K562 (cell line): ENCODE results near the gene ADGRG1. TPM values are rescaled to one million over a fixed set of nuclear protein-coding genes. Genes with fewer than 3 reads are reported as not detected.
A peak's percentile ranks its signal among the peaks of the same experiment; 100 is the strongest.

Source experiments
- CAMTA2 ChIP-seq: fragments of 250-450 bp; sonication (Bioruptor Pico); conservative IDR thresholded peaks from 2 replicates; pipeline ENCODE4 v1.5.1; 2022
- E2F8 ChIP-seq: fragments of 450-650 bp; IDR thresholded peaks from 2 replicates; pipeline ENCODE4 v1.7.1; 2018; ENCODE audit warnings: mild to moderate bottlenecking, low read depth; ENCODE audit not compliant: partially characterized antibody
- MXD1 ChIP-seq: fragments of 250-450 bp; sonication (Bioruptor Pico); IDR thresholded peaks from 2 replicates; pipeline ENCODE4 v1.8.0; 2021; ENCODE audit warnings: borderline replicate concordance, mild to moderate bottlenecking, moderate library complexity; ENCODE audit not compliant: poor library complexity, severe bottlenecking
- MYNN ChIP-seq, 2 experiments: sonication (generic); formaldehyde crosslinking in 1 of 2; IDR thresholded peaks; 2 replicates each; pipeline versions ENCODE4 v1.5.0 to v1.6.1; 2016 to 2020; ENCODE audit warnings: antibody characterized with exemption in 1 of 2, missing genetic modification reagents in 1 of 2
- PTRF ChIP-seq: fragments of 450-650 bp; IDR thresholded peaks from 2 replicates; pipeline ENCODE4 v1.6.1; 2016; ENCODE audit warnings: mild to moderate bottlenecking, missing genetic modification characterization, missing compliant biosample characterization
- RUNX1 ChIP-seq: sonication (generic); IDR thresholded peaks from 2 replicates; pipeline ENCODE4 v1.6.1; 2016; ENCODE audit warnings: antibody characterized with exemption, low read depth
- SUPT5H ChIP-seq: fragments of 450-650 bp; IDR thresholded peaks from 2 replicates; pipeline ENCODE4 v1.6.1; 2016
- THAP12 ChIP-seq: fragments of 250-450 bp; sonication (Bioruptor Pico); IDR thresholded peaks from 2 replicates; pipeline ENCODE4 v1.9.0; 2021; ENCODE audit warnings: mild to moderate bottlenecking, inconsistent platforms
- TRIM28 ChIP-seq: fragments of 450-650 bp; IDR thresholded peaks from 2 replicates; pipeline ENCODE4 v1.6.1; 2017
- UBTF ChIP-seq, 2 experiments: IDR thresholded peaks; 2 replicates each; pipeline ENCODE4 v1.6.1; 2012; ENCODE audit warnings: improper control_type of control experiment in 2 of 2, low read depth in 2 of 2, low read length in 2 of 2, borderline replicate concordance in 1 of 2
- ZC3H11A ChIP-seq: IDR thresholded peaks from 2 replicates; pipeline ENCODE4 v1.6.1; 2012; ENCODE audit warnings: low read depth, low read length, improper control_type of control experiment
- ZNF165 ChIP-seq: fragments of 250-450 bp; sonication (Bioruptor Pico); IDR thresholded peaks from 2 replicates; pipeline ENCODE4 v1.4.0; 2020; ENCODE audit warnings: borderline replicate concordance
- ZNF263 ChIP-seq: sonication (generic); formaldehyde crosslinking; IDR thresholded peaks from 2 replicates; pipeline ENCODE4 v1.8.0; 2022; ENCODE audit warnings: mild to moderate bottlenecking, missing genetic modification reagents, borderline replicate concordance
- ZNF280A ChIP-seq: fragments of 450-650 bp; IDR thresholded peaks from 2 replicates; pipeline ENCODE4 v1.6.1; 2018; ENCODE audit warnings: mild to moderate bottlenecking, low read depth; ENCODE audit not compliant: partially characterized antibody
- ZSCAN29 ChIP-seq: fragments of 450-650 bp; IDR thresholded peaks from 2 replicates; pipeline ENCODE4 v1.6.1; 2017
- polyA plus RNA-seq, 8 experiments: library from polyadenylated mRNA; depleted of rRNA in 4 of 8; stranded (reverse) in 5 of 8; unstranded in 3 of 8; fragments of >200 nt; fragmentation: Nextera tagmentation in 2 of 8; fragmentation: Illumina TruSeq in 1 of 8; extraction: Ambion mirVana in 2 of 8; extraction: Trizol in 1 of 8; gene quantifications; 2 replicates each; pipeline versions ENCODE4 v1.2.1 to v1.2.3, GENCODE V29; 2011 to 2014; ENCODE audit warnings: inconsistent platforms in 1 of 8, missing spikeins in 1 of 8
- total RNA-seq, 7 experiments: library from RNA; depleted of rRNA in 6 of 7; stranded (reverse); fragments of >200 nt in 6 of 7; fragmentation: Illumina TruSeq in 2 of 7; extraction: Trizol in 2 of 7; gene quantifications; 2 replicates each; pipeline versions ENCODE4 v1.2.1 to v1.2.3, GENCODE V29; 2011 to 2021; ENCODE audit warnings: low replicate concordance in 1 of 7

Gene ADGRG1
- total and polyA plus RNA-seq, 9 of the 15 experiments (the other 6 are each of a cell fraction or from before 2014, with no cell fraction given), result 0.04 to 0.31 (median 0.16) TPM; not detected in 6

GRCh38 chr16:57628008-57628781 lies at the start of gene ADGRG1 (continued):
- TF ChIP-seq MXD1 (no peak), SUPT5H (no peak), MYNN (IDR thresholded peaks at IDR 0.05) (no peak), MYNN (CRISPR knock-in tag; IDR thresholded peaks at IDR 0.05) (no peak), PTRF (tag) (no peak), E2F8 (no peak), UBTF (IDR thresholded peaks at IDR 0.05; ENCODE audit: borderline replicate concordance in 1 of 2, low read depth in 2 of 2, low read length in 2 of 2) (peak in 1 of 2 experiments; percentile 83; a peak in 2 of 4 replicates), TRIM28 (no peak), RUNX1 (no peak), ZSCAN29 (no peak), THAP12 (CRISPR knock-in tag) (no peak), ZNF165 (CRISPR knock-in tag) (no peak), ZC3H11A (no peak), ZNF280A (no peak), CAMTA2 (no peak), ZNF263 (CRISPR knock-in tag) (peak; percentile 100)
